B cell (primary cell): ENCODE data around the gene CHD5. TPM values are rescaled to one million over a fixed set of nuclear protein-coding genes. Genes with fewer than 3 reads are reported as not detected.

Experiments used
- ATAC-seq: fragments of 200-7000 bp; cut with Tn5 transposase; one replicate; pipeline ENCODE4 v1.10.0; 2021; ENCODE audit warnings: low read depth, mild to moderate bottlenecking, moderate number of reproducible peaks, moderate library complexity
- CTCF ChIA-PET: fragments of 350-600 bp; sonication (Branson Sonifier 250); formaldehyde crosslinking; loops from one replicate; lab custom pipeline; 2021; ENCODE audit warnings: antibody characterized with exemption, inconsistent platforms; lab: Charles Lee
- POLR2A ChIA-PET: fragments of 350-600 bp; sonication (Branson Sonifier 250); formaldehyde crosslinking; loops from one replicate; lab custom pipeline; 2021; ENCODE audit warnings: antibody characterized with exemption; lab: Charles Lee
- DNase-seq: peaks from one replicate; pipeline ENCODE4 v3.0.0; 2013
- H2AFZ ChIP-seq: 2 replicates; pipeline ENCODE4 v1.6.1; 2012; ENCODE audit warnings: mild to moderate bottlenecking, low read depth, low read length; ENCODE audit not compliant: insufficient read depth, poor library complexity, severe bottlenecking
- H3K27ac ChIP-seq, 2 donors: 1 replicate in 1 of 2; 2 replicates in 1 of 2; pipeline ENCODE4 v1.5.1; 2012 to 2013; ENCODE audit warnings: low read length in 2 of 2, mild to moderate bottlenecking in 2 of 2, moderate library complexity in 1 of 2
- H3K27me3 ChIP-seq, 4 experiments: fragments of 200-600 bp in 1 of 4; sonication (generic) in 1 of 4; replicated peaks in 1 of 4; 1 replicate in 2 of 4; 2 replicates in 2 of 4; pipeline versions ENCODE4 v1.6.1 to v1.7.0; 2013 to 2016; ENCODE audit warnings: low read length in 3 of 4, mild to moderate bottlenecking in 2 of 4, mixed read lengths in 1 of 4, moderate library complexity in 1 of 4; ENCODE audit not compliant: insufficient read depth in 4 of 4, control insufficient read depth in 3 of 4; ENCODE audit errors: control extremely low read depth in 1 of 4
- H3K36me3 ChIP-seq, 2 experiments: replicated peaks in 1 of 2; 1 replicate in 1 of 2; 2 replicates in 1 of 2; pipeline versions ENCODE4 v1.6.1 to v1.7.1; 2013; ENCODE audit warnings: low read length in 1 of 2; ENCODE audit not compliant: insufficient read depth in 2 of 2, control insufficient read depth in 1 of 2; ENCODE audit errors: control extremely low read depth in 1 of 2, extremely low read depth in 1 of 2
- H3K4me1 ChIP-seq, 2 donors: fragments of 200-600 bp in 1 of 2; sonication (generic) in 1 of 2; 1 replicate in 1 of 2; 2 replicates in 1 of 2; pipeline versions ENCODE4 v1.5.1 to v1.6.1; 2013 to 2017; ENCODE audit warnings: low read length in 2 of 2; ENCODE audit not compliant: control insufficient read depth in 2 of 2, insufficient read depth in 2 of 2
- H3K4me2 ChIP-seq: replicated peaks from 2 replicates; pipeline ENCODE3; 2012; ENCODE audit warnings: mild to moderate bottlenecking, low read depth, low read length; ENCODE audit not compliant: poor library complexity, severe bottlenecking
- H3K4me3 ChIP-seq, 5 experiments: fragments of 200-600 bp in 1 of 5; sonication (generic) in 1 of 5; 1 replicate in 3 of 5; 2 replicates in 2 of 5; pipeline versions ENCODE4 v1.5.1 to v1.7.0; 2011 to 2016; ENCODE audit warnings: low read length in 4 of 5, mild to moderate bottlenecking in 4 of 5, low read depth in 2 of 5, control low read depth in 1 of 5, moderate library complexity in 1 of 5; ENCODE audit not compliant: insufficient read depth in 1 of 5; ENCODE audit errors: control extremely low read depth in 1 of 5, extremely low read depth in 1 of 5
- H3K79me2 ChIP-seq: fragments of 200-600 bp; sonication (generic); one replicate; pipeline ENCODE4 v1.6.0; 2016; ENCODE audit warnings: low read length; ENCODE audit not compliant: control insufficient read depth, insufficient read depth
- H3K9ac ChIP-seq: fragments of 200-600 bp; sonication (generic); 2 replicates; pipeline ENCODE4 v1.6.1; 2017; ENCODE audit warnings: mild to moderate bottlenecking, low read length, moderate library complexity
- H3K9me3 ChIP-seq, 3 donors: one replicate each; pipeline versions ENCODE4 v1.6.1 to v1.7.1; 2013; ENCODE audit warnings: low read length in 2 of 3; ENCODE audit not compliant: control insufficient read depth in 2 of 3, insufficient read depth in 1 of 3; ENCODE audit errors: control extremely low read depth in 1 of 3
- H4K20me1 ChIP-seq: 2 replicates; pipeline ENCODE4 v1.6.0; 2012; ENCODE audit warnings: mild to moderate bottlenecking, low read length; ENCODE audit not compliant: insufficient read depth, control insufficient read depth, poor library complexity, severe bottlenecking
- H3K27ac Mint-ChIP-seq: one replicate; pipeline ENCODE4 v1.8.0; 2021; ENCODE audit warnings: mixed read lengths
- H3K27me3 Mint-ChIP-seq: one replicate; pipeline ENCODE4 v1.8.0; 2021; ENCODE audit warnings: mixed read lengths
- H3K4me1 Mint-ChIP-seq: one replicate; pipeline ENCODE4 v1.8.0; 2021; ENCODE audit warnings: mixed read lengths
- H3K4me3 Mint-ChIP-seq: one replicate; pipeline ENCODE4 v1.8.0; 2021; ENCODE audit warnings: mixed read lengths
- H3K9me3 Mint-ChIP-seq: one replicate; pipeline ENCODE4 v1.8.0; 2022; ENCODE audit warnings: mixed read lengths; ENCODE audit not compliant: insufficient read depth
- CTCF ChIP-seq: fragments of 200-600 bp; IDR thresholded peaks from one replicate; pipeline ENCODE4 v1.8.0; 2022; ENCODE audit warnings: antibody characterized with exemption, mild to moderate bottlenecking
- EZH2 ChIP-seq: IDR thresholded peaks from 2 replicates; pipeline ENCODE4 v1.6.1; 2012; ENCODE audit warnings: borderline replicate concordance, low read depth, mild to moderate bottlenecking, moderate library complexity, low read length; ENCODE audit not compliant: insufficient read depth, poor library complexity, severe bottlenecking
- WGBS: methylation state at CpG from one replicate; pipeline ENCODE4 v1.1.5; 2013; ENCODE audit warnings: missing lambda C conversion rate; ENCODE audit not compliant: insufficient coverage; 5-methylcytosine and 5-hydroxymethylcytosine counted together
- intact Hi-C: fragments of 100-400 bp; cut with micrococcal nuclease; formaldehyde crosslinking; loops from one replicate; pipeline ENCODE4 v1.10.0; 2022
- polyA plus RNA-seq: library from polyadenylated mRNA; depleted of rRNA; stranded (reverse); fragments of >200 nt; gene quantifications from 2 replicates; pipeline ENCODE4 v1.2.3, GENCODE V29; 2012
- total RNA-seq, 2 donors: library from RNA; stranded (reverse); fragments of 120-200 nt in 1 of 2; gene quantifications; 1 replicate in 1 of 2; 2 replicates in 1 of 2; pipeline versions ENCODE4 v1.2.3 to v1.2.4, GENCODE V29; 2013 to 2022

Gene CHD5
- total and polyA plus RNA-seq, 2 donors (not counting 1 experiment from before 2014, with no cell fraction given) = 0.18 to 0.20 TPM

- peaks cover 0 to 24% (median 2%) of the 10 kb centered on the region in 4 experiments for H3K27me3 ChIP-seq
- peaks cover 0 to 4% (median 0%) of the 10 kb centered on the region in 3 donors for H3K9me3 ChIP-seq
- CTCF ChIA-PET = no interaction called here
These were observed 29.8 kb downstream of the CHD5 start for GRCh38 chr1:6150006-6150938.

More at GRCh38 chr1:6150006-6150938, 29.8 kb downstream of the CHD5 start:
- no peak overlapping the region for H3K4me2 ChIP-seq
- H3K9me3 Mint-ChIP-seq = no peaks in the 10 kb centered on the region
- no peak overlapping the region for H3K9ac ChIP-seq
- no peak overlapping the region for H2AFZ ChIP-seq
- peak; percentile 17 for TF ChIP-seq CTCF
- no peak for TF ChIP-seq EZH2
- ATAC-seq (no peak), DNase-seq (no peak)
- no peak overlapping the region for H3K4me3 Mint-ChIP-seq
- H3K4me1 ChIP-seq = peaks cover 11 to 12% of the 10 kb centered on the region in 2 donors
- H3K79me2 ChIP-seq = no peaks in the 10 kb centered on the region
- H3K27me3 Mint-ChIP-seq = peaks cover 20% of the 10 kb centered on the region
- WGBS = 92% methylated on average over 10 of the region's 11 CpGs
- H3K4me3 ChIP-seq = no peak overlapping the region
- H3K27ac ChIP-seq = no peak overlapping the region
- no peaks in the 10 kb centered on the region for H4K20me1 ChIP-seq
- H3K27ac Mint-ChIP-seq = no peak overlapping the region
- H3K4me1 Mint-ChIP-seq = peaks cover 7% of the 10 kb centered on the region
- H3K36me3 ChIP-seq = no peaks in the 10 kb centered on the region
- POLR2A ChIA-PET = no interaction called here
- intact Hi-C loops = no loop called here
